Uterus (tissue), 4 donors: ENCODE measurements around the gene FBXW9. TPM values are rescaled to one million over a fixed set of nuclear protein-coding genes. Genes with fewer than 3 reads are reported as not detected.
"Not testable (repeated sequence)": the region's sequence is repeated elsewhere in the genome, so short reads cannot be mapped to it uniquely, and the experiment has no call there.

Experiments used
- DNase-seq, 2 donors: peaks; one replicate each; pipeline ENCODE4 v3.0.0-alpha.2; 2019 to 2020
- H3K27ac ChIP-seq, 2 donors: fragments of 200-600 bp; sonication (generic); 1 replicate in 1 of 2; 2 replicates in 1 of 2; pipeline ENCODE4 v1.5.1; 2016 to 2018
- H3K27me3 ChIP-seq, 2 donors: fragments of 200-600 bp; sonication (generic); one replicate each; pipeline ENCODE4 v1.5.1; 2018 to 2019; ENCODE audit warnings: control low read depth in 1 of 2
- H3K36me3 ChIP-seq, 2 donors: fragments of 200-600 bp; sonication (generic); one replicate each; pipeline ENCODE4 v1.5.1; 2019; ENCODE audit warnings: control low read depth in 1 of 2
- H3K4me1 ChIP-seq, 2 donors: fragments of 200-600 bp; sonication (generic); one replicate each; pipeline ENCODE4 v1.5.1; 2018 to 2019; ENCODE audit warnings: control low read depth in 1 of 2
- H3K4me3 ChIP-seq, 2 donors: fragments of 200-600 bp; sonication (generic); 1 replicate in 1 of 2; 2 replicates in 1 of 2; pipeline ENCODE4 v1.5.1; 2018 to 2019; ENCODE audit warnings: mild to moderate bottlenecking in 1 of 2
- H3K9me3 ChIP-seq, 2 donors: fragments of 200-600 bp; sonication (generic); one replicate each; pipeline ENCODE4 v1.5.1; 2019; ENCODE audit warnings: control low read depth in 1 of 2
- CTCF ChIP-seq, 4 experiments: fragments of 200-600 bp in 2 of 4; fragments of 450-650 bp in 2 of 4; sonication (generic) in 2 of 4; IDR thresholded peaks; one replicate each; pipeline ENCODE4 v1.5.1; 2016 to 2019; ENCODE audit warnings: antibody characterized with exemption in 4 of 4, mild to moderate bottlenecking in 2 of 4, moderate library complexity in 1 of 4
- POLR2A ChIP-seq, 2 donors: fragments of 450-650 bp; IDR thresholded peaks; one replicate each; pipeline ENCODE4 v1.6.1; 2016; ENCODE audit warnings: antibody characterized with exemption in 2 of 2, mild to moderate bottlenecking in 1 of 2, moderate library complexity in 1 of 2
- intact Hi-C: fragments of 100-400 bp; cut with DNase I; formaldehyde crosslinking; loops from one replicate; pipeline ENCODE4 v1.15.1; 2023; ENCODE audit warnings: low total_unique reads
- total RNA-seq, 4 donors: library from RNA; depleted of rRNA in 3 of 4; stranded (reverse); fragments of >200 nt in 3 of 4; gene quantifications; one replicate each; pipeline versions ENCODE4 v1.1.0 to v1.2.4, GENCODE V29; 2014 to 2023
- donor health status: DM: yes; HTN: yes; CAD: no.

FBXW9 gene
- total RNA-seq, 4 donors from 2014 or later = 3.8 to 9.5 TPM; not detected in 2

DNA sequence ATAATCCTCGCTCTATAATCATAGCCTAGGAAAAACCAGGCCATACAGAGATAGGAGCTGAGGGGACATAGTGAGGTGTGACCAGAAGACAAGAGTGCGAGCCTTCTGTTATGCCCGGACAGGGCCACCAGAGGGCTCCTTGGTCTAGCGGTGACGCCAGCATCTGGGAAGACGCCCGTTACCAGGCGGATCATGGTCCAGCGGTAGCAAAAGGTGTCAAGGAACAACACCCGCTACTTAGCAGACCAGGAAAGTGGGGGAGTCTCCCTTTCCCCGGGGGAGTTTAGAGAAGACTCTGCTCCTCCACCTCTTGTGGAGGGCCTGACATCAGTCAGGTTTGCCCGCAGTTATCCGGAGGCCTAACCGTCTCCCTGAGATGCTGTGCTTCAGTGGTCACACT lies 15.6 kb upstream of the FBXW9 start:
- H3K4me1 ChIP-seq, H3K9me3 ChIP-seq, intact Hi-C loops, DNase-seq, H3K27me3 ChIP-seq, H3K27ac ChIP-seq, H3K36me3 ChIP-seq, H3K4me3 ChIP-seq: not testable (repeated sequence)
- peak in 2 of 4 experiments; percentile 18 to 28 for TF ChIP-seq CTCF (IDR thresholded peaks at IDR 0.05)

GRCh38 chr19:12711187-12711586 lies 14.8 kb upstream of the FBXW9 start:
- Histone ChIP-seq H3K27me3 (no peaks in the 10 kb centered on the region), H3K36me3 (no peaks in the 10 kb centered on the region), H3K27ac (no peak overlapping the region), H3K4me3 (no peak overlapping the region), H3K9me3 (no peaks in the 10 kb centered on the region), H3K4me1 (no peaks in the 10 kb centered on the region)
- DNase-seq = no peak
- no peak for TF ChIP-seq POLR2A (IDR thresholded peaks at IDR 0.05)
- TF ChIP-seq CTCF (IDR thresholded peaks at IDR 0.05) = no peak
- intact Hi-C loops = no loop called here

- no peaks in the 10 kb centered on the region for H3K4me1 ChIP-seq
- TF ChIP-seq CTCF (IDR thresholded peaks at IDR 0.05) = no peak
- TF ChIP-seq POLR2A (IDR thresholded peaks at IDR 0.05) = no peak
- H3K9me3 ChIP-seq = no peaks in the 10 kb centered on the region
- H3K27me3 ChIP-seq = no peaks in the 10 kb centered on the region
- no peak for DNase-seq
- no peak overlapping the region for H3K4me3 ChIP-seq
- no peaks in the 10 kb centered on the region for H3K36me3 ChIP-seq
- intact Hi-C loops = no loop called here
- no peak overlapping the region for H3K27ac ChIP-seq
Observed at GRCh38 chr19:12708641-12709040, 12.2 kb upstream of the FBXW9 start.

DNA sequence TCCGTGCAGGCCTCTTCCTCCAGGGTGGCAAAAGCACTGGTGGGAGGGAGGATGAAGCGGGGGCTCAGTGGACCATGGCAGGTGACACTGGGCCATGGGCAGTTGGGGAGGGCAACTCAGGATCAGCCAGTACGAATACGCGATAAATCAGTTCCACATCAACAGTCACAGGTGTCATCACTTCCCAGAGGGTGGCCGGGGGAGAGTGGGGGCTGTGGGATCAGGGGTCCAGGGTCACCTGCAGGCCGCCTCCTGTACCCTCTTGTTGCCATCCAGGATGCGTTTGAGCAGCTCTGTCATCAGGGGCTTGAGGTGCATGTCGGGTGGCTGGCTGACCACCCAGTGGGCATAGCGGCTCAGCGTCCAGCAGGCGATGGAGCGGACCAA lies 9.9 kb upstream of the FBXW9 start:
- Histone ChIP-seq H3K36me3 (no peaks in the 10 kb centered on the region), H3K27ac (no peak overlapping the region), H3K4me3 (no peak overlapping the region), H3K9me3 (no peaks in the 10 kb centered on the region), H3K27me3 (no peaks in the 10 kb centered on the region), H3K4me1 (no peaks in the 10 kb centered on the region)
- TF ChIP-seq POLR2A (IDR thresholded peaks at IDR 0.05) (no peak), CTCF (IDR thresholded peaks at IDR 0.05) (no peak)
- no peak for DNase-seq
- intact Hi-C loops = no loop called here

DNA sequence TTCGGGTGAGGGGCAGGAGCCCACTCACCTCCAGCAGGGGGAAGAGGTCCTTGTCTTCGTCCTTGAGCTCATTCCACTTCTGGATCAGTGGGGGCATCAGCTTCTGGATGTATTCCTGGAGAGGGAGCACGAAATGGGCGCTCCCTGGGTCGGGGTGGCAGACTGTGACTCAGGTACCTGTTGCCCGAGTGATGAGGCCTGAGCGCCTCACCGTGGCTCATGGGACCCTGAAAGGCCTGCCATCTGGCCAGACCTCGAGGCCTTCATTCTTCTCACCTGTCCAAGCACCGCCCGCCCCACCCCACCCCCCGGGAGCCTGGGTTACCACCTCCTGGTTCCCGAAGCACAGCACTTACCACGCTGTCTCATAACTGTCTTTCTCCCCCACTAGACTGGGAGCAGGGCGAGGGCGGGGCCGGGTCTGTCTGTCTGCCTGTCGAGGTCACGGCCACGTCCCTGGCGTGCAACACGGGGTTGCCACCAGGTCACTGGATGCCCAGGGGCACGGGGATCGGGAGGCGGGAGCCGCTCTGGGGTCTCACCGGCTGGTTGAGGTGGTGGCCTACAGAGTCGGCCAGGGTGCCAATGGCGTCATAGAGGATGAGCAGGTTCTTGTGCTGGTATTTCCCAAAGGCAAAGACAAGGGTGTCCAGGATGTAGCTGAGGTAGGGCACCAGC lies 9.4 kb upstream of the FBXW9 start:
- Histone ChIP-seq H3K9me3 (no peaks in the 10 kb centered on the region), H3K27me3 (no peaks in the 10 kb centered on the region), H3K4me1 (no peaks in the 10 kb centered on the region), H3K27ac (no peak overlapping the region), H3K4me3 (no peak overlapping the region), H3K36me3 (no peaks in the 10 kb centered on the region)
- intact Hi-C loops = no loop called here
- no peak for TF ChIP-seq CTCF (IDR thresholded peaks at IDR 0.05)
- TF ChIP-seq POLR2A (IDR thresholded peaks at IDR 0.05) = no peak
- DNase-seq = no peak
